ENCODE results near the gene ARID1A.

ARID1A gene

DNA sequence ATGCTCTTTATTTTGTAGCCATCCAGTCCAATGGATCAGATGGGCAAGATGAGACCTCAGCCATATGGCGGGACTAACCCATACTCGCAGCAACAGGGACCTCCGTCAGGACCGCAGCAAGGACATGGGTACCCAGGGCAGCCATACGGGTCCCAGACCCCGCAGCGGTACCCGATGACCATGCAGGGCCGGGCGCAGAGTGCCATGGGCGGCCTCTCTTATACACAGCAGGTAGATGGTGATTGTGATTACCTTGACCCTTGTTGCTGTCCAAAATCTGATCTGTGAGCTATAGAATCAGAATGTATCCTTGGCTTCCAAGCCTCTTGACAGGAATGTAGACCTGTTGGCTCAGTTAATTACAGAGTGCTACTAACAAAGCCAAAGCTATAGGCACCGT, 33.8 kb downstream of the ARID1A start:
- DNase-seq: no peak

- no peak for DNase-seq
Measured at GRCh38 chr1:26730695-26731094, 34.9 kb downstream of the ARID1A start.

DNA sequence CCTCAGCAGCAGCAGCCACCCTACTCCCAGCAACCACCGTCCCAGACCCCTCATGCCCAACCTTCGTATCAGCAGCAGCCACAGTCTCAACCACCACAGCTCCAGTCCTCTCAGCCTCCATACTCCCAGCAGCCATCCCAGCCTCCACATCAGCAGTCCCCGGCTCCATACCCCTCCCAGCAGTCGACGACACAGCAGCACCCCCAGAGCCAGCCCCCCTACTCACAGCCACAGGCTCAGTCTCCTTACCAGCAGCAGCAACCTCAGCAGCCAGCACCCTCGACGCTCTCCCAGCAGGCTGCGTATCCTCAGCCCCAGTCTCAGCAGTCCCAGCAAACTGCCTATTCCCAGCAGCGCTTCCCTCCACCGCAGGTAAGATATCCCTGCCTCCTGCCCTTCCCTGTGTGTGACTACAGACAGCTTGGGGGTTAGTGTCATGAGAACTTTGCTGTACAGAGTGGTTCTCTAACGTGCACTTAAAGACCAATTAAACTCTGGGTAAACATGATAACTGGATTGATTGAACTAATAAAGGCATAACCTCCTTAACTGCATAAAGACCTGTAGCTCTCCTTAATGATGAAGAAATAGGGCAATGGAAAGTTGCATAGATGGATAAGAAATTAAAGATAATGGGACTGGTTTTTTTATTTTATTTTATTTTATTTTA, 35.6 kb downstream of the ARID1A start:
- no peak for DNase-seq

- no peak for DNase-seq
Measured at GRCh38 chr1:26733392-26733791, 37.6 kb downstream of the ARID1A start.

DNA sequence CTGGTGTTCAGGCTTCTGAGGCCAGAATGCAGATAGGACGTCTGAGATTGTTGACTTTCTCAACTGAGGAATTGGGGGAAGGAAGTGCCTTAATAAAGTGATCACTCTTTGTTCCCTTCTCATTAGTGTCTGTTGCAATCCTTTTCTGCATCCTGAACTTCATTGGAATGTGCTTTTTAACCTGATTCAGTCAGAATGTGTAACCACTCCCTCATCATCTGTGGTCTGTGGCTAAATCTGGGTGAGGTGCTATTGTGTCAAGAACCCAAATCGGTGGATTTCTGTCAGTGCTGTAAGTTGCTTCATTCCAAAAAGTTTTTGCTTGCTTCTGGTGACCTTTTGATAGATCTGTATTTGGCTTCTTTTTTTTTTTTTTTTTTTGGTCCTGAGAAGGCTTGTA, 38.2 kb downstream of the ARID1A start:
- DNase-seq: no peak

DNA sequence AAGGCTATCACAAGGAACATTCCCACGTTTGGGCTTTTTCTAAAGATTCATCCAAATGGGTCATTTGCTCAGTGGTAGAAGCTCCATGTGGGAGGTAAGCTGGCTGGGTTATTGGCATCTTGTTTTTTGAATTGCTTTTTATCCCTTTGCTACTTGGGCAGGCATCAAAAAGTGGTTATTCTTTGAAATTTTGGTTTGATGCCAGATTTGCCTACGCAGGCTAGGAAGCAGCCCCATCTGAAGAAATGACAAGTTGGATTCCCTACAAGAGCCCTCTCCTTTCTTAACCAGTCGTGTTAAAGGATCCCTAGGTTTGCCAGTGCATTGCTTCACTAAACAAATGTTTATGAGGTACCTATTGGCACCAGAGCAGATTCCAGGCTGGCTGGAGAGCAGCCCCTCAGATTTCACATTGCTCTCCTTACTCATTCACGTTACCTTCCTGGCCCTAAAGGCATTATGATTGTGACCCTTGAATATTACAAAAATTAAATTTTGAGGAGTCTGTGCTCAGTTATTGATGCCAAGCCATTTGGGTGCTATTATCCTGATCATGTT, 38.8 kb downstream of the ARID1A start:
- no peak for DNase-seq

DNA sequence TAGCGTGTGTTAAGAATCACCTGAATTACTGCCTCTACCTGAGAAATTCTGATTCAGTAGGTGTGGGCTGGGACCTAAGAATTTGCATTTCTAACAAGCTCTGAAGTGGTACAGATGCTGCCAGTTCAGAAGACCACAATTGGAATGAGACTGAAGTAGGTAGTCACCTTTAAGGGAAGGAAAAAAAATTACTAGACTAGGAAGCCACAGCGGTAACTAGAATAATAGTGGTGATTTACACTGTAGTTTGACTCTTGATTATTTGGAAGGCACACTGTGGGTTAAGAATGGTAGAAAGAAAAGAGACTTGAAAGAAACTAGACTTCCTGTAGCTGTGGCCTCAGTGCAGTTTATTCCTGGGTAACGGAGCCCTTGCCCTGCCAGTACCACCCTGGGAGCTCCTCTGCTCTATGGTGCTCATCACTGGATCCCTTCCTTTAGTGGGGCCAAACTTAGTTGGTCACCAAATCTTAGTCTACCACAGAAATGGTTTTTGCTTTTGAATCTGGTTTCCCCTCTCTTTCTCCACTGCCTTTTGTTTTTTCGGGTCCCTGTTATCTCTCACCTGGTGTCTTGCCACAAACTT, 43.6 kb downstream of the ARID1A start:
- no peak for DNase-seq

- no peak for DNase-seq
Measured at GRCh38 chr1:26740023-26740634, 44.3 kb downstream of the ARID1A start.

- no peak for DNase-seq
Measured at GRCh38 chr1:26740952-26741351, 45.1 kb downstream of the ARID1A start.

DNA sequence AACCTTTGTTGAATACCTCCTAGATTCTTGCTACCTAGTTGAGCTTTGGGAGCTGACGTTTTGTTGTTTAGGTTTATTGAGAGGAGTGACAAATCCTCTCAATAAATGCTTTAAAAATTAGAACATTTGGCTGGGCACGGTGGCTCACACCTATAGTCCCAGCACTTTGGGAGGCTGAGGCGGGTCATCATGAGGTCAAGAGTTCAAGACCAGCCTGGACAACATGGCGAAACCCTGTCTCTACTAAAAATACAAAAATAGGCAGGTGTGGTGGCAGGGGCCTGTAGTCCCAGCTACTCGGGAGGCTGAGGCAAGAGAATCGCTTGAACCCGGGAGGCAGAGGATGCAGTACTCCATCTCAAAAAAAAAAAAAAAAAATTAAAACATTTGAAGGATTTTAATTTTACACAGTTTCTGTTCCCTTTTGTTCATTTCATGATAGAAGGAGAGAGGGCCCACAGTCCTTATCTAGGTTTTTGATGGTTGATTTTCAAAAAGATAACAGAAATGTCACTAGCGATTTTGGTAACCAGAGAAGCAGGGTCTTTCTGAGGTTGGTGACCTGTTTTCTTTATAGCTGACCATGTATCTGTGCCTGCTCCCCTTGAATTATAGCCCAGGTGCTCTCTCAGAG, 47.7 kb downstream of the ARID1A start:
- DNase-seq: no peak

- DNase-seq: peak; percentile 66
Measured at GRCh38 chr1:26744075-26744959, 48.5 kb downstream of the ARID1A start.

- no peak for DNase-seq
Measured at GRCh38 chr1:26745191-26745590, 49.4 kb downstream of the ARID1A start.

DNA sequence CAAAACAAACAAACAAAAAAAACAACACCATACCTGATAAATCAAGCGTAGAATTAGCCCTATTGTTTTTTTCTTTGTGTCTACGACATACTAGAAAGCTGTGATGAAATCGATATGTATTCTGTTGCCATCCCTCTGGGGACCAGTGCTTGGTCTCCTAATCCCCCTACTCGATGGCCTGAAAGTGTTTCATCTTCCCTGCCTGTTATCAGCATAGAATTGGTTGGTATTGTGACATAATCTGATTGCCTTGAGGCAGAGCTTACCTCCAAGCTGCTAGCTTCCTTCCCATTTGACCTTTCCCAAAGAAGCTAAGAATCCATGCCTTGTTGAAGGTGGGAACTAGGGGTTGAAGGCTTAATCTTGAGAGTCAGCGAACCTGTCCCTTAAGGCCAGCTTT, 51.2 kb downstream of the ARID1A start:
- no peak for DNase-seq

DNA sequence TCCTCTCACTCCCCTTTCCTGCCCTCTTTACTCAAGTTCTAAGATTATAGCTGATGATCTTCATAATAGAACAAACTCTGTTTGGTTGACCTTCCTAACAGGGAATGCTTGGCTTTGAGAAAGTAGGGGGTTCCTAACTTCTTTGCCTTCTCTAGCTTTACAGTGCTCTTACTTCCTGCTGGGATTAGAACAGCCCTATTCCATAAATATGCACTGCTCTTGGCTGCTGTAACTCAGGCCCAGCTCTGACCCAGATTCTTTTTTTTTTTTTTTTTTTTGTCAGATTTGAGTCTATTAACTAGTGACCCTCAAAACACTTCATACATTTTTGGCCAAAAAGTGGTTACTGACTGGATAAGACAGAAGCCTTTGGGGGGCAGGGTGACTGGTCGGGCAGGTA, 52.5 kb downstream of the ARID1A start:
- DNase-seq: no peak

DNA sequence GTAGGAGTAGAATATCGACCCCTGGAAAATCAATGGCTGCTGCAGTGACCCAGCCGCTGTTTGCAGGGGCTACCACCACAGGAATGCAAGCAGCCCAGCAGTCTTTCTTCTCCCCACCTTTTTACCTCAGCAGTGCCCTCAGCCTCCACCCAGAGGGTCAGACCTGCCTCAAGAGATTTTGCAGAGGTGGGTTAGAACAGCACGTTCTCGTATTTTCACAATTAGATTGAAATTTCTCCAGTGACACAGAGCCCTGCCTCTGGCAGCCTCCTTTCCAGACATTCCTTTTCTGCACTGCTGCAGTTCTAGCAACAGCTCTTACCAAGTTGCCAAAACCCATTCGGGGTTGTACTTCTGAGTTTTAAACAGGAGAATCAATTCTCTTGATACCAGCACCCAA, 53.6 kb downstream of the ARID1A start:
- no peak for DNase-seq

DNA sequence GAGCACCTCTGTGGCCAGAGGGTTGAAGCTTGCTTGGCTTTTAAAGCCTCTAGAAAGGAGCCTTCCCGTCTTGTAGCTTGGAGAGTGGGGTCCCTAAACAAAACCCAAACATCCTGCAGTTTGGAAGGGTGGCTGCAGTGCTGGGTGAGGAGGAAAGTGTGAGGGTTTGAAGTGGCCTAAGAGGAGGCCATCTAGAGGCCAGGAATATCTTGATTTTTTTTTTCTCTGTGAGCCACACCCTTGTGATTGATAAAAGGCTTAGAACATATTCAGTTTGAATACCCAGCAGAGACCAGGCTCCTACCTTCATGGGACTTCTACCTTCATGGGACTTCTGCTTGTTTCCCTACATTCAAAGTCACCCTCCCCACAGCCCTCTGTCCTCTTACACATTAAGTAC, 54.6 kb downstream of the ARID1A start:
- DNase-seq: no peak

DNA sequence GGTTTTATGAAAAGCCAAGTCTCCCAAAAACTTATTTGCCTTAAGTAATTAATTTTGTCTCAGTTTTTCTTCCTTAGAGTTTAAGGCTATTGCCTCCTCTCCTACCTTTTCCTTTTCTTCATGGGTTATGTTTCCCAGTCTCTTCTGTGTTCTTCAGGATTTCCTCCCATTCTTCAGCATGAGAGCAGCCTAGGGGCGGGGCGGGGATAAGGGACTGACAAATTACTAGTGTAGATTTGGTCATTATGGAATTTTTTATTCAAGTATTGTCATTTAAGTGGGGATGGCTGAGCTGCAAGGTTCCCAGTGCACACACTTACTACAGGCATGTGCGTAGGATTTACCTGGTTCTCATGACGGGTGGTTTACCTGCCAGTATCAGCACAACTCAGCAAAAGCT, 56.7 kb downstream of the ARID1A start:
- DNase-seq: no peak

- no peak for DNase-seq
Measured at GRCh38 chr1:26754086-26754874, 58.5 kb downstream of the ARID1A start.

DNA sequence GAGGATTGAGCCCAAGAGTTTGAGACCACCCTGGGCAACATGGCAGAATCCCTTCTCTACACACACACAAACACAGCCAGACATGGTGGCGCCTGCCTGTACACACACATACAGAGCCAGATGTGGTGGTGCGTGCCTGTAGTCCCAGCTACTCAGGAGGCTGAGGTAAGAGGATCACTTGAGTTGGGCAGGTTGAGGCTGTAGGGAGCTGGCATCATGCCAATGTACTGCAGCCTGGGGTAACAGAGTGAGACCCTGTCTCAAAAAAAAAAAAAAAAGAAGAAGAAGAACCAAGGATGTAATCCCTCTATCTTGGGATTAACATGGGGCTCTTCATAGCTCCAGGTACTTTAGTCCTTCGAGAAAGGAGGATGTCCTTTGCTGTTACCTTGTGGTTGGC, 62.5 kb downstream of the ARID1A start:
- no peak for DNase-seq

DNA sequence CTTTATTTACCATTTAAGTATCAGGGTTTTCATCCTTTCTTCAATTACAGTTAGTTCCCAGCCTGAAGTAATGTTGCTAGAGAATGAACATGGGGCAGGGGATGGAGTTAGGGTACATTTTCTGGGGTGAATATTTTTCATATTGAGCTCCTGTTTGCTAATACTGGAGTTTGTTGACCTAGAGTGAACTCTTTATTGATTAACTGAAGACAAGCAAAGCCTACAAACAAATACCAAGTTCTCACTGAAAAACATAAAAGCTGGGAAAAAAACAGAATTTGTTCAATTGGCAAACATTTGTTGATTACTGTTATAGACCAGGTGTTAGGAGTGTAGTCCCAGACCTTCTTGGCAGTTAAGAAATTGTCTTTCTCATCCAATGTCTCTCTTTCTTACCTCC, 63.7 kb downstream of the ARID1A start:
- no peak for DNase-seq

DNA sequence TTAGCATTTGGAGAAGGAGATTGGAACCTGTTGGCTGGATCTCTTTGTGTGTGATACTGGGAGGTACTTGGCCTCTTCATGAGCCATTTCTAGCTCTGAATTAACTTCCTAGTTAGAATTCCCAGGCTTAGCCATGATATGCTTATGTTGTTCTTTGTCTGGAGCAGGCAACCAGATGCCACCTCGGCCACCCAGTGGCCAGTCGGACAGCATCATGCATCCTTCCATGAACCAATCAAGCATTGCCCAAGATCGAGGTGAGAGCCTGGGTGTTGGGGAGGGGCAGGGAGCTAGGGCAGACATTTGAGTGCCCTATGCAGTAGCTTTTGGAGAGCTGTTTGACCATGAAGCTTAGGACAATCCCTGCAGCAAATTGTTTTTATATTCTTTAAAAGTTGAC, 65.4 kb downstream of the ARID1A start:
- DNase-seq: no peak

- no peak for DNase-seq
Measured at GRCh38 chr1:26767714-26768113, 71.9 kb downstream of the ARID1A start.
